ENCODE measurements around the gene KIAA0825.
"Not testable (repeated sequence)": the region's sequence is repeated elsewhere in the genome, so short reads cannot be mapped to it uniquely, and the experiment has no call there.

KIAA0825 gene

DNA sequence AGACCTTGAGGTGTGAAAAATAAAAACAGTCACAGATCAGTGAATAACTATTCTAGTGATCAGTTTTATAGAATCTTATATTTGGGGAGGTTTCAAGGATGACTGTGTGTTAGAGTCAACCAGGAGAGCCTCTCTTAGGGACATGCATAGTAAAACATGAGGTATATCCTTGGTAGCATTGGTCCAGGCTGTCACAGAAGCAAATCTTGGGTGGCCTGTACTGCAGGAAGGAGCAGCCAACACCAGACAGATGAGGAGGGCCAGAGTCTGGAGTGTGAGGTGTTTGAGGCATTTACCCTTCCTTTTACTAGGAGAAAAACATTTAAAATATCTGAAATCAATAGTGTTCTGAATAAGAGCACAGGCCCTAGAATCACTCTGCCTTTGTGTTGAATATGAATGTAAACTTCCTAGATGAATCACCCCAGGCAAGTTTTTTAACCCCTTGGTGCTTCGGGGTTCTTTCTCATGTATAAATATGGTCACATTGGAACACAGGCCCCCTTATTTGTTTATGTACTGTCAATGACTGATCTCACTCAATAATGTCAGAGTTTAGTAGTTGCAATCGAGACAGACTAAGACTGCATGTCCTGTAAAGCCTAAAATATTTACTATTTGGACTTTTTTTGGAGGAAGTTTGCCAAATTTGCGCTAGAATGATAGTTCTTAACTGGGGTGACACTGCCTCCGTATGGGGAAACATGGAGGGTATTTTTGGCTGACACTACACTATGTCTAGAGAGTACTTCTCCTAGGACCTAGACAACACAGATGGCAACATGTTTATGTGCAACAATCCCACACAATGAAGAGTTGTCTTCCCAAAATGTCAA lies 460.5 kb downstream of the KIAA0825 start:
- no peak for DNase-seq

DNA sequence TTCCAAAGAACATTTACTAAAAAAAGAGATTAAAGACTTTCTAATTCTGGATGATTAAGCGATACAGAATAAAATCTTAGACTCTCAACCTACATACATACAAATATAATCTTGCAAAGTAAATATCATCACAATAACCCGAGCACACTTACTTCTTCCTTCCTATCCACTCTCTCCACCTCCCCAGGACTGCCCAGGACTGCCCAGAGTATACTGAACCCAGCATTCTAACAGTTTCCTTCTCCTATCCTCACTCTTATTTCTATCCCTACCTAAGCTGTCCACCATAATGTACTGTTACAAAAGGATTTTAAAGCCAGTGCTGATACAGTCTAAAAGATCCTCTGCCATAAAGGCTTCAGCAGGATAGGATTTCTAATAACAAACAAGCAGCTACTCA lies 463.7 kb downstream of the KIAA0825 start:
- no peak for DNase-seq

DNA sequence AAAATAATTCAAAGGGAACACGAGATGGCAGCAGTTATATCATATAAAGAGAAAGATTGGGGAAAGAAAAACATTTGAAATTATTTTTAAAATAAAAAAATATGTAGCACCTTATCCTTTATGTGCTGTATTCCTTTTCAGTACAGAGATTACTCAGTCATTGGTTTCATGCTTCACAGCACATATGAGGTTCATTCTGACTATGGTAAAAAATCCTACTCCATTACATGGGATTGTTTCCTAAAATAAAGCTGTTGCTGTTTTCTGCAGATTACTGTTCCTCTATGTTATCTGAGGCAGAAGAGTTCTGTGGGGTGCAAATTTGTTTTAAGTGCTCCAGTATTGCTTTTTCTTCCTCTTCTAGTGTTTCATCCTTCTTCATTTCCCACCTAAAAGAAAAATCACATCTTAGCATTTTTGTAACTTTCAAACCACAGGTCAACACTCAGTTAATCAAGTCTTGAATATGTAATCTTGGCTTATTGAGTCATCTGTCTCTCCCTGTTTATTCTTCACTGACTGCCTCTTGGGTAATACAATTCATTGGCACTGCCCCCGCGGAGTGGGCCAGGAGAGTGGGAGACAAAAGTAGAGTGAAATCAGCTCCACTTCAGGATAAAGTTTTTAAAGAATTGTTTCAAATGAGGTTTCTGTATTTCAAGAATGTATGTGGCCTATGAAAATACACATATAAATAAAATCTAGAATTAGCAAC lies 464.5 kb downstream of the KIAA0825 start:
- no peak for DNase-seq

DNA sequence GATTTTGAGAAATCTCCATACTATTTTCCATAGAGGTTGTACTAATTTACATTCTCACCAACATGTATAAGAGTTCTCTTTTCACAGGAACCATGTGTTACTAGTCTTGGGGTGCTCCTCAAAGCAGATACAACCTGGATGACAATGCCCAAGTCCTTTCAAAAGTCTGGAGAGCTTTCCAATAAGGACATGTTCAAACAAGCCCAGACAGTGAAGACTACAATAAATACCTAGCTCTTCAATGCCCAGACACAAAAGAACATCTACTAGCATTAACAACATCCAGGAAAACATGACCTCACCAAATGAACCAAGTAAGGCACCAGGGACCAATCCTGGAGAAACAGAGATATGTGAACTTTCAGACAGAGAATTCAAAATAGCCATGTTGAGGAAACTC lies 474.8 kb downstream of the KIAA0825 start:
- DNase-seq, result not testable (repeated sequence)

DNA sequence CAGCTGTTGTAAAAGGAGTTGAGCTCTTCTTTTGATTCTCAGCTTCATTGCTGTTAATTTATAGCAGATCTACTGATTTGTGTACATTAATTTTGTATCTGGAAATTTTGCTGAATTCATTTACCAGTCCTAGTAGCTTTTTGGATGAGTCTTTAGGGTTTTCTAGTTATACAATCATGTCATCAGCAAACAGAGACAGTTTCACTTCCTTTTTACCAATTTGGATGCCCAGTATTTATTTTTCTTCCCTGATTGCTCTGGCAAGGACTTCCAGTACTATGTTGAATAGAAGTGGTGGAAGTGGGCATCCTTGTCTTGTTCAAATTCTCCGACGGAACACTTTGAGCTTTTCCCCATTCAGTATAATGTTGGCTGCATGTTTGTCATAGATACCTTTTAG lies 478.1 kb downstream of the KIAA0825 start:
- DNase-seq, result no peak

DNA sequence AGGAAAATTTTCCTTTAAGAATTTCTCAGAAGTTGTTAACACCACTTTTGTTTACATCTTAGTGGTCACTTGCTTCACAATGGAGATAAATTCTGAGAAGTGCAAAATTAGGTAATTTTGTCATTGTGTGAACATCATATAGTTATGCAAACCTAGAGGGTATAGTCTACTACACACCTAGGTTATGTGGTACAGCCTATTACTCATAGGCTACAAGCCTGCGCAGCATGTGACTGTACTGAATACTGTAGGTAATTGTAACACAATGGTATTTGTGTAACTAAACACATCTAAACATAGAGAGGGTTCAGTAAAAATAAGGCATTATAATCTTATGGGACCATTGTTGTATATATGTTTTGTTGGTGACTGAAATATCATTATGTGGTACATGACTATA lies 488.3 kb downstream of the KIAA0825 start:
- no peak for DNase-seq

DNA sequence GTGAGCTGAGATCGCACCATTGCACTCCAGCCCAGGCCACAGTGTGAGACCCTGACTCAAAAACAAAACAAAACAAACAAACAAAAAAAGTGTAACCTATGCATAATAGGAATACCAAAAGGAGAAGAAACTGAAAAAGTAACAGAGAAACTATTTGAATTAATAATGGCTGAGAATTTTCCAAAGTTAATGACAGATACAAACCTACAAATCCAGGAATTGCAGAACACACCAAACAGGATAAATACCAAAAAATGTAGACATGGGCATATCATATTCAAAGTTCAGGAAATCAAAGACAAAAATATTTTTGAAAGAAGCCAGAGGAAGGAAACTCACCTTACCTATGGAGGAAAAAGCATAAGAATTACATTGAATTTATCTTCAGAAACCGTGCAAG lies 493.3 kb downstream of the KIAA0825 start:
- DNase-seq, result no peak

DNA sequence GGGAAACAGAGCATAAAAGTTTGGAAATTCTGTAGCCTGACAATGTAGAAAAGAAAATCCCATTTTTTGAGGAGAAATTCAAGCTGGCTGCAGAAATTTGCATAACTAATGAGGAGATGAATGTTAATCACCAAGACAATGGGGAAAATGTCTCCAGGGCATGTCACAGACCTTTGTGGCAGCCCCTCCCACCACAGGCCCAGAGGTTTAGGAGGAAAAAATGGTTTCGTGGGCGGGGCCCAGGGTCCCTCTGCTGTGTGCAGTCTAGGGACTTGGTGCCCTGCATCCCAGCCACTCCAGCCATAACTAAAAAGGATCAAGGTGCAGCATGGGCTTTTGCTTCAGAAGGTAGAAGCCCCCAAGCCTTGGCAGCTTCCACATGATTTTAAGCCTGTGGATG lies 502.1 kb downstream of the KIAA0825 start:
- DNase-seq, result not testable (repeated sequence)

DNA sequence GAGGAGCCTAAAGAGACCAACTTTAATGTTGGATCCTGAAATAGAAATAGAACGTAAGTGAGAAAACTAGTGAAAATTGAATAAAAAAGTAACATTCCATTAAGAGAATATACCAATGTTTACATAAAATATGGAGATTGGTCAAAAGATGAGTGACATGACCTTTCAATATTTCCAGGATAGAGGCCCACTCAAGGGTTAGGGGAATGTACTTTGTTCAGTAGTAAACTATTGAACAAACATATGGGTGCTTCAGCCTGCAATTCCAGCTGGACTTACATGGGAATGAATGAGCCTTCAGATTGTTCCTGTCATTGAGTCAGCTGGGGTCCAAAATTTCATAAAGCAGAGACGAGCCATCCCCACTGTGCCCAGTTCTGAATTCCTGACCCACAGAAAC lies 505.3 kb downstream of the KIAA0825 start:
- DNase-seq, result no peak

DNA sequence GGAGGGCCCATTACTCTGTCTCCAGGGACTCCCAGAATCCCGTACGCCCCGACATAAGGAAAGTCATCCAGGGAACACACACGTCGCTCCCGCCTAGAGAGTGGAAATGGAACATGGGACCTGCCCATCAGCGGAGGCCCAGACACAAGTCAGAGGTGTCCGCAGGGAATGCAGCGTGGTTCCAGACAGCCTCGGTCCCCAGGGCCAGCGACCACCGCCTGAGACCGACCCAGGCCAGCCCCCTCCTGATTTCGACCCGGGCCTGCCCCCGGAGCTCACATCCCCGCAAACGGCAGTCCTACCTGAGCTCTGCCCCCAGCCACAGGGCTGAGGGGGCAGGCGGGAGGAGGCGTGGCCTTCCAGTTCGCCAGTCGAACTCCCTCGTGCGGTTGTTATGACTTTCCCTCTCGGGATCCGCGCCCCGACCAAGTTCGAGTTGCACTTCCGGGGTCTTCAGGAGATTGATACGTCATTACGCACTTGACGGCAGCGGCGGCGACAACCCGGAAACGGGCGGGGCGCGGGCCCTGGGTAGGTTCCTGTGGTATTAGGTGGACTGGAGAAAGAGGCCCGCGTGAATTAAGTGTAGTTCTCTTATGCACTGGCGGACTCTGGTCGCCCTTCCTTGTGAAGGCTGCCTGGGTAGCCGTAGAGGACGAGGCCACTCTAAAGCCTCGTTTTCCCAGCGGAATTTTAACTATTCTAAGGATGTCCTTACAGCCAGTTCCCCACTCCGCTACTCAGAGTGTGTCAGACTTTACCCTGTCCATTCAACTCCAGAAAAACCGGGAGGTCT lies 507.0 kb downstream of the KIAA0825 start:
- DNase-seq, result peak; percentile 92

DNA sequence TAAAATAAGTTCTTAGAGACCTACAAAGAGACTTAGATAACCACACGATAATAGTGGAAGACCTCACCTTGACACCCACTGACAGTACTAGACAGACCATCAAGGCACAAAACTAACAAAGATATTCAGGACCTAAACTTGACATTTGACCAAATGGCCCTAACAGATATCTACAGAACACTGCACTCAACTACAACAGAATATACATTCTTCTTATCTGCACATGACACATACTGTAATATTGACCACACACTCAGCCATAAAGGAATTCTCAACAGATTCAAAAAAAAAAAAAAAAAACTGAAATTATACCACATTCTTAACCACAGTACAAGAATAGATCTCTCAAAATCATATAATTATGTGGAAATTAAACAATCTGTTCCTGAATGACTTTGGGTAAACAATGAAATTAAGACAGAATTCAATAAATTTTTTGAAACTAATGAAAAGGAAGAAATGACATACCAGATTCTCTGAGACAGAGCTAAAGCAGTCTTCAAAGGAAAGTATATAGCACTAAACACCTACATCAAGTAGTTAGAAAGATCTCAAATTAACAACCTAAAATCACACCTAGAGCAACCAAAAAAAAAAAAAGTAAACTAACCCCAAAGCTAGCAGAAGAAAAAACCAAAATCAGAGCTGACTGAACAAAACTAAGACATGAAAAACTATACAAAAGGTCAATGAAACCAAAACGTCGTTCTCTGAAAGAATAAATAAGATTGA lies 514.7 kb downstream of the KIAA0825 start:
- DNase-seq, result no peak

Measured in CD4-positive, alpha-beta T cell treated with Interleukin-12 subunit alpha and Interleukin-12 subunit beta, for 1 hour (primary cell).